Measurements from ENCODE around the gene MYOCD. TPM values are rescaled to one million over a fixed set of nuclear protein-coding genes. Genes with fewer than 3 reads are reported as not detected.

Gene MYOCD
- total RNA-seq, 1 donor from 2014 or later, result 0.04 TPM

GRCh38 chr17:12640364-12640763 is 25.3 kb upstream of the MYOCD start:
- Mint-ChIP-seq H3K4me1 (no peaks in the 10 kb centered on the region), H3K27ac (no peak overlapping the region), H3K36me3 (no peaks in the 10 kb centered on the region), H3K27me3 (ENCODE audit: insufficient read depth, low read depth) (peaks cover 3% of the 10 kb centered on the region), H3K4me3 (no peak overlapping the region), H3K9me3 (no peaks in the 10 kb centered on the region)
- Histone ChIP-seq H3F3A (ENCODE audit: low read depth) (no peaks in the 10 kb centered on the region), H3K9ac (no peak overlapping the region), H3K4me3 (no peak overlapping the region), H3K79me2 (ENCODE audit: low read depth) (no peaks in the 10 kb centered on the region), H2AFZ (replicated peaks) (no peak overlapping the region), H3K36me3 (no peaks in the 10 kb centered on the region), H3K27ac (no peak overlapping the region), H3K4me1 (no peaks in the 10 kb centered on the region), H3K4me2 (no peak overlapping the region), H3K9me3 (ENCODE audit: low read depth) (no peaks in the 10 kb centered on the region), H4K20me1 (ENCODE audit: low read depth) (no peaks in the 10 kb centered on the region), H3K27me3 (no peaks in the 10 kb centered on the region)
- TF ChIP-seq EZH2 (IDR thresholded peaks at IDR 0.05) (no peak), EZH2phosphoT487 (IDR thresholded peaks at IDR 0.05) (no peak), CTCF (IDR thresholded peaks at IDR 0.05) (no peak)
- no peak for DNase-seq (ENCODE audit: low spot score)

GRCh38 chr17:12641084-12641483 is 24.6 kb upstream of the MYOCD start:
- no peaks in the 10 kb centered on the region for H4K20me1 ChIP-seq (ENCODE audit: low read depth)
- no peaks in the 10 kb centered on the region for H3K27me3 ChIP-seq
- no peak overlapping the region for H3K4me2 ChIP-seq
- H3K4me3 ChIP-seq, result no peak overlapping the region
- no peaks in the 10 kb centered on the region for H3K4me1 ChIP-seq
- Mint-ChIP-seq H3K27ac (no peak overlapping the region), H3K27me3 (ENCODE audit: insufficient read depth, low read depth) (peaks cover under 1% of the 10 kb centered on the region), H3K9me3 (no peaks in the 10 kb centered on the region), H3K4me3 (no peak overlapping the region), H3K4me1 (no peaks in the 10 kb centered on the region), H3K36me3 (no peaks in the 10 kb centered on the region)
- no peaks in the 10 kb centered on the region for H3F3A ChIP-seq (ENCODE audit: low read depth)
- H3K9ac ChIP-seq, result no peak overlapping the region
- H2AFZ ChIP-seq (replicated peaks), result no peak overlapping the region
- TF ChIP-seq EZH2phosphoT487 (IDR thresholded peaks at IDR 0.05) (no peak), CTCF (IDR thresholded peaks at IDR 0.05) (no peak), EZH2 (IDR thresholded peaks at IDR 0.05) (no peak)
- H3K27ac ChIP-seq, result no peak overlapping the region
- H3K79me2 ChIP-seq (ENCODE audit: low read depth), result no peaks in the 10 kb centered on the region
- H3K36me3 ChIP-seq, result no peaks in the 10 kb centered on the region
- DNase-seq (ENCODE audit: low spot score), result no peak
- H3K9me3 ChIP-seq (ENCODE audit: low read depth), result no peaks in the 10 kb centered on the region

GRCh38 chr17:12642034-12642433 is 23.7 kb upstream of the MYOCD start:
- H3K9me3 Mint-ChIP-seq, result no peaks in the 10 kb centered on the region
- no peak overlapping the region for H3K27ac Mint-ChIP-seq
- no peaks in the 10 kb centered on the region for H4K20me1 ChIP-seq (ENCODE audit: low read depth)

More at GRCh38 chr17:12642034-12642433, 23.7 kb upstream of the MYOCD start:
- Histone ChIP-seq H3K27ac (no peak overlapping the region), H2AFZ (replicated peaks) (no peak overlapping the region), H3K27me3 (no peaks in the 10 kb centered on the region), H3K36me3 (no peaks in the 10 kb centered on the region), H3K4me3 (no peak overlapping the region), H3K4me2 (no peak overlapping the region), H3K4me1 (no peaks in the 10 kb centered on the region), H3F3A (ENCODE audit: low read depth) (no peaks in the 10 kb centered on the region), H3K9ac (no peak overlapping the region), H3K79me2 (ENCODE audit: low read depth) (no peaks in the 10 kb centered on the region), H3K9me3 (ENCODE audit: low read depth) (no peaks in the 10 kb centered on the region)
- Mint-ChIP-seq H3K4me1 (no peaks in the 10 kb centered on the region), H3K27me3 (ENCODE audit: insufficient read depth, low read depth) (peaks cover 2% of the 10 kb centered on the region), H3K36me3 (no peaks in the 10 kb centered on the region), H3K4me3 (no peak overlapping the region)
- DNase-seq (ENCODE audit: low spot score), result no peak
- TF ChIP-seq EZH2phosphoT487 (IDR thresholded peaks at IDR 0.05) (no peak), CTCF (IDR thresholded peaks at IDR 0.05) (no peak), EZH2 (IDR thresholded peaks at IDR 0.05) (no peak)

Data from neural progenitor cell (in vitro differentiated cells).